Erythroblast (primary cell): Measurements from ENCODE around the gene TCF3.

ENCODE experiments used
- GATA1 ChIP-seq: IDR thresholded peaks from 2 replicates; pipeline ENCODE4 v1.6.1; 2011; ENCODE audit warnings: low read depth, mild to moderate bottlenecking, control low read depth, low read length, moderate library complexity
- POLR2A ChIP-seq: IDR thresholded peaks from 2 replicates; pipeline ENCODE4 v1.6.1; 2011; ENCODE audit warnings: mild to moderate bottlenecking, low read length

DNA sequence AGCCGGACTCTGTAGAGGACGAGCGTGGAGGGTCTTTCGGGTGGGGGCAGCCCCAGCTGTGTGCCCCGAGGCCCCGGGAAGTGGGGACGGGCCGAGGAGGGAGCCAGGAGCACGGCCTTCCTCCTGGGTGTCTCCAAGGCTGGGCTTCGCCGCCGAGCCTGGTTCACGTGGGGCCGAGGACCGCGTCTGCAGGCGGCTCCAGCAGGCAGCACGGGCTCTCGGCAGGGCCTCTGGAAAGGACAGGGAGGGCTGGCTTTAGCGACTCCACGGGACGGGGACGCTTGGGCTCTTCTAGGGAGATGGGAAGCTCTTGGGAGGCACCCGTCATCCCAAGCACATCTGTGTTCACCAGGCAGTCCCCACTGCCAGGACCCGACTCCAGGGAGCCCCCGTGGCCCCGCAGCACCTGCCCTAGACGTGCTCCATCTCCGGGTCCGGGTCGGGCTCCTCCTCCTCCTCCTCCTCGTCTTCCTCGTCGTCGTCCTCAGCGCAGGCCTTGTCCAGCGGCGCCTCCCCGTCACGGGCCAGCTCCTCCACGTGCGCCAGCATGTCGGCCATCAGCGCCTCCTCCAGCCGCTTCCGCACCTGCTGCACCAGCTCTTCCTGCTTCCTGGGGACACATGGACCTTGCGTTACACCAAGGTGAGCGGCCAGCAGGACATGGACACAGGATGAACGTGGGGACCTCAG lies 74.3 kb downstream of the TCF3 start:
- TF ChIP-seq POLR2A, result no peak
- no peak for TF ChIP-seq GATA1
